Progenitor cell of endocrine pancreas (in vitro differentiated cells): ENCODE measurements around the gene DUSP3. TPM values are rescaled to one million over a fixed set of nuclear protein-coding genes. Genes with fewer than 3 reads are reported as not detected.

ENCODE experiments used
- DNase-seq: peaks from one replicate; pipeline ENCODE4 v3.0.0; 2021; ENCODE audit warnings: low spot score; ENCODE audit not compliant: unreplicated experiment
- H3K27ac Mint-ChIP-seq: 2 replicates; pipeline ENCODE4 v1.8.0; 2021; ENCODE audit warnings: mild to moderate bottlenecking, moderate library complexity, mixed read lengths
- H3K27me3 Mint-ChIP-seq: 2 replicates; pipeline ENCODE4 v1.8.0; 2021; ENCODE audit warnings: mixed read lengths
- H3K36me3 Mint-ChIP-seq: 2 replicates; pipeline ENCODE4 v1.8.0; 2022; ENCODE audit warnings: mixed read lengths; ENCODE audit not compliant: insufficient read depth
- H3K4me1 Mint-ChIP-seq: 2 replicates; pipeline ENCODE4 v1.8.0; 2021; ENCODE audit warnings: low read depth, mixed read lengths
- H3K4me3 Mint-ChIP-seq: 2 replicates; pipeline ENCODE4 v1.8.0; 2021; ENCODE audit warnings: low read depth, mild to moderate bottlenecking, moderate library complexity, mixed read lengths
- H3K9me3 Mint-ChIP-seq: 2 replicates; pipeline ENCODE4 v1.8.0; 2021; ENCODE audit warnings: low read depth, mixed read lengths
- CTCF ChIP-seq: fragments of 200-600 bp; sonication (generic); IDR thresholded peaks from one replicate; pipeline ENCODE4 v1.5.0; 2021; ENCODE audit warnings: antibody characterized with exemption, mild to moderate bottlenecking; ENCODE audit not compliant: unreplicated experiment
- total RNA-seq: library from RNA; stranded (reverse); gene quantifications from 2 replicates; pipeline ENCODE4 v1.2.1, GENCODE V29; 2021

The DUSP3 gene
- total RNA-seq, 1 donor from 2014 or later, result 58.0 TPM

DNA sequence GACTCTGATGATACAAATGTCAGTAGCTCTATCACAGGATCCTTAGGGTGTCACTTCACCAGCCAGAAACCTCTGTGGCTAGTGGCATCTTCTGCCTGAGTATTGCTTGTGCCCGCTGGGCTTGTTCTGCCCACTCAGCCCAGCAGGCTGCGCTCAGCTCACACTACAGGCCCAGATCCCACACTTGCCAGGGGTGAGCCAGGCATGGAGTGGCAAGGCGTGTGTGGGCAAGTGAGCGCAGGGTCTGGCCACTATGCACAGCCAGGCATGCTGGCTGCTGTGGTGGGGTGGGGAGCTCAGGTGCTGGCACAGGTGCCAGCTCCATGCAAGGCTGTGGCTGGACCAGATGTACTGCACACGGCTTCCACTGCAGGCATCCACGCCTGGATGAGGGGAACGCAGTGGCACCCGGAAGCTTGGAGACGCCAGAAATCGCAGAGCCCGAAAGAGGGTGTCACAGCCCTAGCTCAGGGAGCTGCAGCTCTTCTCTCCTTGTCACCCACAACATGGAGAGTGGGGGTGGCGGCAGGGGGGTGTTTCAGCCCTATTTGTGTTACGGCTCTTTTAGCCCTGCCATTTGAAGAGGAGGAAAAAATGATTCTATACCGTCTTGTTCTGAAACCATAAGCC is 11.6 kb upstream of the DUSP3 start:
- H3K9me3 Mint-ChIP-seq, result peaks cover 14% of the 10 kb centered on the region
- no peaks in the 10 kb centered on the region for H3K36me3 Mint-ChIP-seq
- H3K27me3 Mint-ChIP-seq, result peaks cover 7% of the 10 kb centered on the region
- H3K4me1 Mint-ChIP-seq, result no peaks in the 10 kb centered on the region
- DNase-seq, result no peak
- no peak for TF ChIP-seq CTCF
- H3K4me3 Mint-ChIP-seq, result no peak overlapping the region
- no peak overlapping the region for H3K27ac Mint-ChIP-seq

- Mint-ChIP-seq H3K27ac (no peak overlapping the region), H3K4me1 (no peaks in the 10 kb centered on the region), H3K36me3 (no peaks in the 10 kb centered on the region), H3K9me3 (peaks cover 9% of the 10 kb centered on the region), H3K4me3 (no peak overlapping the region), H3K27me3 (peaks cover 11% of the 10 kb centered on the region)
- no peak for DNase-seq
- no peak for TF ChIP-seq CTCF
These were observed 10.7 kb upstream of the DUSP3 start for GRCh38 chr17:43789482-43789881.

DNA sequence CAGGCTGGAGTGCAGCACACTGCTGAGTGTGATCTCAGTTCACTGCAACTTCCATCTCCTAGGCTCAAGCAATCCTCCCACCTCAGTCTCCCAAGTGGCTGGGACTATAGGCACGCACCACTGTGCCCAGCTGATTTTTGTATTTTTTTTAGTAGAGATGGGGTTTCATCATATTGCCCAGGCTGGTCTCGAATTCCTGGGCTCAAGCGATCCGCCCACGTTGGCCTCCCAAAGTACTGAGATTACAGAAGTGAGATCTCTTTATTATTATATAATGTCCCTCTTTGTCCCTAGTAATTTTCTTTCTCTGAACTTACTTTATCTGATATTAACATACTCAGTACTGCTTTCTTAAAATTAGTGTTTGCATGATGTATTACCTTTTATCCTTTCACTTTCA is 9.8 kb upstream of the DUSP3 start:
- Mint-ChIP-seq H3K36me3 (no peaks in the 10 kb centered on the region), H3K27ac (no peak overlapping the region), H3K27me3 (peaks cover 13% of the 10 kb centered on the region), H3K4me3 (no peak overlapping the region), H3K4me1 (no peaks in the 10 kb centered on the region), H3K9me3 (peaks cover 7% of the 10 kb centered on the region)
- no peak for DNase-seq
- TF ChIP-seq CTCF, result no peak

DNA sequence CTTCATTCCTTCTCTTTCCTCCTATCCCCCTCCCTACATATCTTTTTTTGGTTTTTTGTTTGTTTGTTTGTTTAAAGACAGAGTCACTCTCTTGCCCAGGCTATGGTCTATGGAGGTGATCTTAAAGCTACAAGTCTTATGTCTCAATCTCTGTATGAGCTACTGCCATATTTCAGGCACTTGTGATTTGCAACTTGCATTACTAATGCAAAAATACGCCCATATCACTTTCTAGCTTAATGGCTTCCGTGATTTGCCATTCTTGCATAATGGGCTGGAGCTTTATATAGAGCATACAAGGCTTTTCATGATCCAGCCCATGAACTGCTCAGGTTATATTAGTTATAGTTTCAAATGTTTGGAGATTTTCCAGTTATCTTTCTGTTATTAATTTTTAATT is 9.0 kb upstream of the DUSP3 start:
- H3K9me3 Mint-ChIP-seq, result peaks cover 5% of the 10 kb centered on the region
- no peak overlapping the region for H3K27ac Mint-ChIP-seq
- H3K27me3 Mint-ChIP-seq, result peaks cover 16% of the 10 kb centered on the region
- H3K36me3 Mint-ChIP-seq, result no peaks in the 10 kb centered on the region
- H3K4me3 Mint-ChIP-seq, result no peak overlapping the region
- DNase-seq, result no peak
- TF ChIP-seq CTCF, result no peak
- H3K4me1 Mint-ChIP-seq, result no peaks in the 10 kb centered on the region

DNA sequence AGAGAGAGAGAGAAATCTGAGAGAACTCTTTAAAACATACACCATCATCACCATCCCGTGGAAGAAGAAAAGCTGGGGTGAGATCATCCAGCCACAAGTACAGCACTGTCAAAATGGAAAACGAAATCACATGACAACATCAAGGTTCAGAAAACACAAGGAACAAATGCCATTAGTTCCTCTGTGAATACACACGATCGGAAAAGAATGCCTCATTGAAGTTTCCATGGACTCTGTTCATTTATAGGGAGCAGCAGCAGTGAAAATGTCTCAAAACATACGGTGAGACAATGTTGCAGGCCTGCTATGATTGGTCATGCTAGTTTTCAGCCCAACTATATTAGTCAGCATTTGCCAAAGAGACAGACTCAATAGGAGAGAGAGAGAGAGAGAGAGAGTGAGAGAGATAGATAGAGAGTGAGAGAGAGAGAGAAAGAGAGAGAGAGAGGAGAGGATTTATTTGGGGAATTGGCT is 5.9 kb upstream of the DUSP3 start:
- peaks cover 6% of the 10 kb centered on the region for H3K4me1 Mint-ChIP-seq
- no peaks in the 10 kb centered on the region for H3K36me3 Mint-ChIP-seq
- H3K27ac Mint-ChIP-seq, result no peak overlapping the region
- no peak for DNase-seq
- no peak overlapping the region for H3K4me3 Mint-ChIP-seq
- H3K27me3 Mint-ChIP-seq, result peaks cover 21% of the 10 kb centered on the region
- peaks cover under 1% of the 10 kb centered on the region for H3K9me3 Mint-ChIP-seq
- TF ChIP-seq CTCF, result no peak
